ENCODE results near the gene FAM168B.
"Not testable (repeated sequence)": the region's sequence is repeated elsewhere in the genome, so short reads cannot be mapped to it uniquely, and the experiment has no call there.

Gene FAM168B

GRCh38 chr2:131103165-131103564, 9.9 kb upstream of the FAM168B start:
- FAIRE-seq: no peak

GRCh38 chr2:131094463-131095281, 1.4 kb upstream of the FAM168B start:
- DNase-seq (ENCODE audit: low spot score) (no peak), FAIRE-seq (no peak)

More at GRCh38 chr2:131103165-131103564, 9.9 kb upstream of the FAM168B start:
- DNase-seq (ENCODE audit: low spot score): no peak

GRCh38 chr2:131093696-131094462, 619 bp upstream of the FAM168B start:
- FAIRE-seq (no peak), DNase-seq (ENCODE audit: low spot score) (no peak)

GRCh38 chr2:131092458-131093005, 728 bp downstream of the FAM168B start:
- FAIRE-seq (peak; percentile 21), DNase-seq (ENCODE audit: low spot score) (no peak)

- no peak for FAIRE-seq
- DNase-seq (ENCODE audit: low spot score): no peak
Observed at GRCh38 chr2:131085646-131086045, 7.6 kb downstream of the FAM168B start.

- no peak for DNase-seq (ENCODE audit: low spot score)
- FAIRE-seq: no peak
Observed at GRCh38 chr2:131081190-131081589, 12.1 kb downstream of the FAM168B start.

- DNase-seq (ENCODE audit: low spot score); FAIRE-seq: not testable (repeated sequence)
Observed at GRCh38 chr2:131079931-131080330, 13.3 kb downstream of the FAM168B start.

- DNase-seq (ENCODE audit: low spot score): no peak
- no peak for FAIRE-seq
Observed at GRCh38 chr2:131077966-131078365, 15.3 kb downstream of the FAM168B start.

- FAIRE-seq (no peak), DNase-seq (ENCODE audit: low spot score) (no peak)
Observed at GRCh38 chr2:131077182-131077846, 15.9 kb downstream of the FAM168B start.

GRCh38 chr2:131076707-131077106, 16.6 kb downstream of the FAM168B start:
- DNase-seq (ENCODE audit: low spot score) (no peak), FAIRE-seq (no peak)

- DNase-seq (ENCODE audit: low spot score); FAIRE-seq: not testable (repeated sequence)
Observed at GRCh38 chr2:131075578-131075977, 17.7 kb downstream of the FAM168B start.

GRCh38 chr2:131068172-131068571, 25.1 kb downstream of the FAM168B start:
- DNase-seq (ENCODE audit: low spot score); FAIRE-seq: not testable (repeated sequence)

GRCh38 chr2:131067465-131068125, 25.7 kb downstream of the FAM168B start:
- FAIRE-seq (no peak), DNase-seq (ENCODE audit: low spot score) (no peak)

GRCh38 chr2:131064589-131065512, 28.4 kb downstream of the FAM168B start:
- DNase-seq (ENCODE audit: low spot score): no peak
- no peak for FAIRE-seq

GRCh38 chr2:131063501-131064283, 29.6 kb downstream of the FAM168B start:
- no peak for DNase-seq (ENCODE audit: low spot score)
- FAIRE-seq: no peak

GRCh38 chr2:131058920-131059319, 34.3 kb downstream of the FAM168B start:
- DNase-seq (ENCODE audit: low spot score): no peak
- no peak for FAIRE-seq

GRCh38 chr2:131058214-131058843, 34.9 kb downstream of the FAM168B start:
- no peak for DNase-seq (ENCODE audit: low spot score)

GRCh38 chr2:131056932-131057287, 36.4 kb downstream of the FAM168B start:
- no peak for DNase-seq (ENCODE audit: low spot score)
- no peak for FAIRE-seq

More at GRCh38 chr2:131058214-131058843, 34.9 kb downstream of the FAM168B start:
- no peak for FAIRE-seq

Measured in RCC 7860 (cell line).